ENCODE data around the gene NDUFB10.
A peak's percentile ranks its signal among the peaks of the same experiment; 100 is the strongest.

The NDUFB10 gene

GRCh38 chr16:2004795-2005517 is 45.6 kb downstream of the NDUFB10 start:
- DNase-seq, result peak; percentile 53 to 66

- DNase-seq, result peak; percentile 55 to 58
These were observed 46.3 kb downstream of the NDUFB10 start for GRCh38 chr16:2005646-2006045.

GRCh38 chr16:2006317-2006716 is 47.0 kb downstream of the NDUFB10 start:
- DNase-seq, result no peak

- DNase-seq, result no peak
These were observed 47.9 kb downstream of the NDUFB10 start for GRCh38 chr16:2007081-2007836.

GRCh38 chr16:2008009-2008526 is 48.7 kb downstream of the NDUFB10 start:
- no peak for DNase-seq

GRCh38 chr16:2008631-2009163 is 49.4 kb downstream of the NDUFB10 start:
- DNase-seq, result peak; percentile 28 to 36

GRCh38 chr16:2009164-2009711 is 49.9 kb downstream of the NDUFB10 start:
- DNase-seq, result peak; percentile 29 to 35

GRCh38 chr16:2009791-2010510 is 50.6 kb downstream of the NDUFB10 start, which contains the start of gene ZNF598:
Gene ZNF598 (minus strand): TSS chr16:2009821.
- peak; percentile 80 to 87 for DNase-seq
